Muscle layer of duodenum (tissue), 2 donors: ENCODE data around the gene NKD2.

ENCODE experiments used
- H3K27ac ChIP-seq: one replicate; pipeline ENCODE4 v1.7.0; 2013; ENCODE audit warnings: mild to moderate bottlenecking, low read length
- H3K27me3 ChIP-seq: one replicate; pipeline ENCODE4 v1.7.0; 2013; ENCODE audit warnings: low read depth, mild to moderate bottlenecking, control low read depth, low read length
- H3K36me3 ChIP-seq, 2 donors: one replicate each; pipeline ENCODE4 v1.7.0; 2013; ENCODE audit warnings: low read length in 2 of 2, control low read depth in 1 of 2, mild to moderate bottlenecking in 1 of 2; ENCODE audit not compliant: insufficient read depth in 2 of 2, control insufficient read depth in 1 of 2
- H3K4me1 ChIP-seq, 2 donors: one replicate each; pipeline ENCODE4 v1.7.0; 2013; ENCODE audit warnings: low read length in 2 of 2, mild to moderate bottlenecking in 2 of 2, control low read depth in 1 of 2, moderate library complexity in 1 of 2; ENCODE audit not compliant: insufficient read depth in 2 of 2, control insufficient read depth in 1 of 2
- H3K4me3 ChIP-seq, 2 donors: one replicate each; pipeline ENCODE4 v1.7.0; 2013; ENCODE audit warnings: low read length in 2 of 2, low read depth in 1 of 2, mild to moderate bottlenecking in 1 of 2
- H3K9me3 ChIP-seq, 2 donors: one replicate each; pipeline ENCODE4 v1.7.0; 2013; ENCODE audit warnings: low read length in 2 of 2, control low read depth in 1 of 2, mild to moderate bottlenecking in 1 of 2; ENCODE audit not compliant: control insufficient read depth in 1 of 2
- donor health status: healthy.

Gene NKD2

GRCh38 chr5:1010641-1011046 lies 2.0 kb downstream of the NKD2 start:
- Histone ChIP-seq H3K4me1 (peaks cover 0 to 25% of the 10 kb centered on the region in 2 donors), H3K36me3 (peaks cover 0 to 4% of the 10 kb centered on the region in 2 donors), H3K9me3 (no peaks in the 10 kb centered on the region), H3K4me3 (peak overlapping the region in 1 of 2 donors; percentile 64), H3K27me3 (peaks cover 20% of the 10 kb centered on the region), H3K27ac (no peak overlapping the region)

- H3K9me3 ChIP-seq, result no peaks in the 10 kb centered on the region
- no peak overlapping the region for H3K4me3 ChIP-seq
Measured at GRCh38 chr5:1011226-1011631, 2.6 kb downstream of the NKD2 start.

GRCh38 chr5:1011741-1012312 lies 3.2 kb downstream of the NKD2 start:
- H3K27me3 ChIP-seq, result peaks cover 20% of the 10 kb centered on the region
- H3K4me3 ChIP-seq, result no peak overlapping the region
- peaks cover 0 to 23% of the 10 kb centered on the region in 2 donors for H3K4me1 ChIP-seq
- peaks cover 0 to 4% of the 10 kb centered on the region in 2 donors for H3K36me3 ChIP-seq
- no peak overlapping the region for H3K27ac ChIP-seq
- H3K9me3 ChIP-seq, result no peaks in the 10 kb centered on the region

More at GRCh38 chr5:1011226-1011631, 2.6 kb downstream of the NKD2 start:
- H3K27ac ChIP-seq, result no peak overlapping the region
- H3K27me3 ChIP-seq, result peaks cover 20% of the 10 kb centered on the region
- peaks cover 0 to 4% of the 10 kb centered on the region in 2 donors for H3K36me3 ChIP-seq
- H3K4me1 ChIP-seq, result peaks cover 0 to 23% of the 10 kb centered on the region in 2 donors

- Histone ChIP-seq H3K4me1 (peaks cover 0 to 23% of the 10 kb centered on the region in 2 donors), H3K9me3 (no peaks in the 10 kb centered on the region), H3K36me3 (peaks cover 0 to 4% of the 10 kb centered on the region in 2 donors), H3K27me3 (peaks cover 20% of the 10 kb centered on the region), H3K27ac (no peak overlapping the region), H3K4me3 (no peak overlapping the region)
Measured at GRCh38 chr5:1012313-1012841, 3.8 kb downstream of the NKD2 start.

GRCh38 chr5:1012900-1013237 lies 4.3 kb downstream of the NKD2 start:
- Histone ChIP-seq H3K9me3 (no peaks in the 10 kb centered on the region), H3K27me3 (peaks cover 20% of the 10 kb centered on the region), H3K4me1 (peaks cover 0 to 23% of the 10 kb centered on the region in 2 donors), H3K36me3 (peaks cover 0 to 4% of the 10 kb centered on the region in 2 donors), H3K27ac (no peak overlapping the region), H3K4me3 (no peak overlapping the region)

GRCh38 chr5:1013238-1013947 lies 4.8 kb downstream of the NKD2 start:
- peaks cover 20% of the 10 kb centered on the region for H3K27me3 ChIP-seq
- no peak overlapping the region for H3K27ac ChIP-seq
- peaks cover 0 to 23% of the 10 kb centered on the region in 2 donors for H3K4me1 ChIP-seq
- no peak overlapping the region for H3K4me3 ChIP-seq
- H3K9me3 ChIP-seq, result no peaks in the 10 kb centered on the region
- H3K36me3 ChIP-seq, result peaks cover 0 to 4% of the 10 kb centered on the region in 2 donors

GRCh38 chr5:1013948-1014301 lies 5.3 kb downstream of the NKD2 start:
- H3K9me3 ChIP-seq, result no peaks in the 10 kb centered on the region
- no peak overlapping the region for H3K4me3 ChIP-seq
- peaks cover 0 to 4% of the 10 kb centered on the region in 2 donors for H3K36me3 ChIP-seq
- no peak overlapping the region for H3K27ac ChIP-seq
- H3K27me3 ChIP-seq, result peaks cover 20% of the 10 kb centered on the region
- H3K4me1 ChIP-seq, result peaks cover 0 to 23% of the 10 kb centered on the region in 2 donors

GRCh38 chr5:1014346-1014745 lies 5.7 kb downstream of the NKD2 start:
- Histone ChIP-seq H3K4me3 (no peak overlapping the region), H3K9me3 (no peaks in the 10 kb centered on the region), H3K27me3 (peaks cover 20% of the 10 kb centered on the region), H3K36me3 (peaks cover 0 to 4% of the 10 kb centered on the region in 2 donors), H3K27ac (no peak overlapping the region), H3K4me1 (peaks cover 0 to 19% of the 10 kb centered on the region in 2 donors)

- Histone ChIP-seq H3K27ac (no peak overlapping the region), H3K4me3 (no peak overlapping the region), H3K36me3 (peaks cover 0 to 4% of the 10 kb centered on the region in 2 donors), H3K4me1 (peaks cover 0 to 14% of the 10 kb centered on the region in 2 donors), H3K27me3 (peaks cover 15% of the 10 kb centered on the region), H3K9me3 (no peaks in the 10 kb centered on the region)
Measured at GRCh38 chr5:1014781-1015221, 6.2 kb downstream of the NKD2 start.

- no peak overlapping the region for H3K4me3 ChIP-seq
- peaks cover 0 to 7% of the 10 kb centered on the region in 2 donors for H3K4me1 ChIP-seq
- H3K36me3 ChIP-seq, result peaks cover 0 to 4% of the 10 kb centered on the region in 2 donors
- no peak overlapping the region for H3K27ac ChIP-seq
- peaks cover 8% of the 10 kb centered on the region for H3K27me3 ChIP-seq
- no peaks in the 10 kb centered on the region for H3K9me3 ChIP-seq
Measured at GRCh38 chr5:1015507-1015906, 6.9 kb downstream of the NKD2 start.

GRCh38 chr5:1016036-1016435 lies 7.4 kb downstream of the NKD2 start:
- no peak overlapping the region for H3K27ac ChIP-seq
- H3K4me3 ChIP-seq, result no peak overlapping the region
- peaks cover 0 to 4% of the 10 kb centered on the region in 2 donors for H3K36me3 ChIP-seq
- H3K27me3 ChIP-seq, result peaks cover 4% of the 10 kb centered on the region
- H3K4me1 ChIP-seq, result peaks cover 0 to 2% of the 10 kb centered on the region in 2 donors
- no peaks in the 10 kb centered on the region for H3K9me3 ChIP-seq
